ENCODE measurements around the gene ATP6V1G2.
"Not testable (repeated sequence)": the region's sequence is repeated elsewhere in the genome, so short reads cannot be mapped to it uniquely, and the experiment has no call there.

DNA sequence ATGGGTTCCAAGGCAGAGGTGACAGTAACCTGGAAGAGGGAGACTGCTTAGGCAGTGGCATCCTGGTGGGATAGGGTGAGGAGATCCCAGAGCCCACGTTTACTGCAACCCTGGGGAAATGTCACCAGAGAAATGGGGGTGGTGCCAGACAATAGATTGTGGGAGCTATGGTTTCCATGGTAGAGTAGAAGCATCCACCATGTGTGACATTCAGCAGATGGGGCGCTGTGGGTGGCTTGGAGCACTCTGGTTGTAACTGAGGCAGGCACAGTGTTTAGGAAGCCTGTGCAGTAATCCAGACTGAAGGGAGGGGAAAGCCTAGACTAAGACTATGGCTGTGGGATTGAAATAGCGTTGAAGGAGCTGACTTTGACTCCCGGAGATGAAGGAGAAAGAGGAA lies 49.6 kb downstream of the ATP6V1G2 start:
- TF ChIP-seq CHD1 (IDR thresholded peaks at IDR 0.05; ENCODE audit: low read depth, low read length); KDM5A (IDR thresholded peaks at IDR 0.05; ENCODE audit: low read length); CEBPB (IDR thresholded peaks at IDR 0.05; ENCODE audit: low read depth, low read length); CTCF (IDR thresholded peaks at IDR 0.05; ENCODE audit: control extremely low read depth in 1 of 3, insufficient read depth in 1 of 3, low read depth in 1 of 3, low read length in 3 of 3); EZH2 (IDR thresholded peaks at IDR 0.05; ENCODE audit: low read depth, low read length, severe bottlenecking); POLR2AphosphoS5 (IDR thresholded peaks at IDR 0.05; ENCODE audit: low read depth, low read length); RFX5 (IDR thresholded peaks at IDR 0.05; ENCODE audit: borderline replicate concordance, low read depth, low read length); BACH1 (IDR thresholded peaks at IDR 0.05; ENCODE audit: low read length); EP300 (IDR thresholded peaks at IDR 0.05; ENCODE audit: borderline replicate concordance in 1 of 2, low read depth in 2 of 2, low read length in 2 of 2); ZNF274 (IDR thresholded peaks at IDR 0.05; ENCODE audit: borderline replicate concordance, extremely low read depth, low read length); CTBP2 (IDR thresholded peaks at IDR 0.05; ENCODE audit: borderline replicate concordance, insufficient read depth, insufficient read length, low read length); CBX8 (IDR thresholded peaks at IDR 0.05; ENCODE audit: borderline replicate concordance, low read depth, low read length): not testable (repeated sequence)
- TF ChIP-seq, protein P1, sequence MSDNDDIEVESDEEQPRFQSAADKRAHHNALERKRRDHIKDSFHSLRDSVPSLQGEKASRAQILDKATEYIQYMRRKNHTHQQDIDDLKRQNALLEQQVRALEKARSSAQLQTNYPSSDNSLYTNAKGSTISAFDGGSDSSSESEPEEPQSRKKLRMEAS (IDR thresholded peaks at IDR 0.05): not testable (repeated sequence)

Measured in H1 (cell line).